ENCODE results near the gene KRT15.

Gene KRT15

DNA sequence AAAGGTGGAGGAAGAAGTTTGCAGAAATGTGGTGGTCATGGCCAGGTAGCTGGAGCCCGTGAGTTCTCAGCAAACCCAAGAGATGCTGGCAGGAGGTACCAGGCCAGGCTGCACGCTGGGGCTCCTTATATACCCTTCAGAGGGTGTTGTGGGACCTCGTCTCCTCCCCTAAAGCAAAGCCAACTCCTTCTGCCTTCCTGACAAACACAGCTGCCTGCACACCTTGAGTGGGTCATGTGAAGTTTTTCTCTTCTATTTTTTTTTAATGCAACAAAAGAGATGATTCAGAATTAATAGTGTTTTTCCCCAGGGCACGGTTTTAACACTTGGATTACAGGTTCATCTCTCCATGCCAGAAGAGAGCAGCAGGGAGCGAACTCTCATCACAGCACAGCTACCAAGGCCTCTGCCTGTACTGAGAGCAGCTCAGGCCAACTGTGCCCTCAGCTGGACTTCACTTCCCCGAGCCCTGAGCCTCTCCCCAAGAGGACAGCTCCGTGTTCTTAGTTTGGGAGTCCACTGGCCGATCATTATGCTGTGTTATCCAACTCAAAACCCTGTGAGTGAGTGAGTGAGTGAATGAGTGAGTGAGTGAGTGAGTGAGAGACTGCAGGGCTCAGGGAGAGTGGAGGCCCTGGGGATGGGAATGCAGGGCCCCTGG lies at the start of gene KRT15:
Gene KRT15 (minus strand): TSS at position 102 of the 661 bp plus-strand sequence. CDS start 63 bp downstream, at position 39.
- DNase-seq (ENCODE audit: low read depth): no peak

DNA sequence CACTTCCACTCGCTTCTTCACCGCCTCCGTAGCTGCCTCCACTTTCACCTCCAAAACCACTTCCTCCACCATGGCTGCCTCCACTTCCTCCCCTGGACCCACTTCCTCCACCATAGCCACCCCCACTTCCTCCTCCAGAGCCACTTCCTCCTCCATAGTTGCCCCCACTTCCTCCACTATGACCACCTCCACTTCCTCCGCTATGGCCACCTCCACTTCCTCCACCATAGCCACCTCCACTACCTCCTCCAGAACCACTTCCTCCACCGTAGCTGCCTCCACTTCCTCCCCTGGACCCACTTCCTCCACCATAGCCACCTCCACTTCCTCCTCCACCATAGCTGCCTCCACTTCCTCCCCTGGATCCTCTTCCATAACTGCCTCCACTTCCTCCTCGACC lies 48.6 kb upstream of the KRT15 start:
- DNase-seq (ENCODE audit: low read depth): no peak

DNA sequence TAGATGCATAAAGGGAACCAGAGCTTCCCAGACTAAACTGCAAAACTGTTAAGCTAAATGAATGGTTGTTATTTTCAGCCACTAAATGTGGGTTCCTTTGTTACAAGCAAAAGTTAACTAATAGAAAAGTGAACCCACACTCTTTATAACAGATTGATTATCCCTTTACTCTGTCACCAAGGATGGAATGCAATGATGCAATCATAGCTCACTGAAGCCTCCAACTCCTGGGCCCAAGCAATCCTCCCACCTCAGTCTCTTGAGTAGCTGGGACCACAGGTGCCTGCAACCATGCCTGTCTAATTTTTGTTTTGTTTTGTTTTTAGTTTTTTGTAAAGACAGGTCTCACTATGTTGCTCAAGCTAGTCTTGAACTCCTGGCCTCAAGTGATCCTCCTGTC lies 46.6 kb upstream of the KRT15 start:
- no peak for DNase-seq (ENCODE audit: low read depth)

DNA sequence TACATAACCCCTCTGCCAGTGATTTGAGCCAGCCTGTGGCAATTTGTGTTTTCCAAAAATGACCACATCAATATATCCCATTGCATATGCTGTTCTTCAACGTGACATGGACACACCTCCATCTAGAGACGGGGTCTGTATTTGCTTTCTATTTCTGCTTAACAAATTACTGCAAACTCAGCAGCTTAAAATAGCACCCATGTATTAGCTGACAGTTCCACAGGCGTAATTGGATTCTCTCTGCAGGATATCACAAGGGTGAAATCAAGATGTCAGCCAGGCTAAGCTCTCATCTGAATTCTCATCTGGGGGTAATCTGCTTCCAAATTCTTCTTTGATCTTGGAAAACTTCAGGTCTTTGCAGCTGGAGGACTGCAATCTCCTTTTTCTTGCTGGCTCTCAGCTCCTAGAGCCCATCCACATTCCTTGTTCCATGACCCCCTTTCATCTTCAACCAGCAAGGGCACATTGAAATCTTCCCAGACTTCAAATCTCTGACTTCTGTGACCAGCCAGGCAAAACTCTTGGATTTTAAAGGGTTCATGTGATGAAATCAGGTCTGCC lies 45.0 kb upstream of the KRT15 start:
- DNase-seq (ENCODE audit: low read depth): no peak

DNA sequence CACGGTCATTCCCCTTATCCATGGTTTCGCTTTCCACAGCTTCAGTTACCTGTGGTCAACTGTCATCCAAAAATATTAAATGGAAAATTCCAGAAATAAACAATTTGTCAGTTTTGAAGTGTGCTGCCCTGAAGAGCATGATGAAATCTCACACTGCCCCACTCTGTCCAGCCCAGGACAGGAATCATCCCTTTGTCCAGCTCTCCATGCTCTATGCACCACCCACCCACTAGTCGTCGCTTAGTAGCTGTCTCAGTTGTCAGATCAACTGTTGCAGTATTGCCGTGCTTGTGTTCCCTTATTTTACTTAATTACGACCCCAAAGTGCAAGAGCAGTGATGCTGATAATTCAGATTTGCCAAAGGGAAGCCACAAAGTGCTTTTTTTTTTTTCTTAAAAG lies 42.9 kb upstream of the KRT15 start:
- no peak for DNase-seq (ENCODE audit: low read depth)

DNA sequence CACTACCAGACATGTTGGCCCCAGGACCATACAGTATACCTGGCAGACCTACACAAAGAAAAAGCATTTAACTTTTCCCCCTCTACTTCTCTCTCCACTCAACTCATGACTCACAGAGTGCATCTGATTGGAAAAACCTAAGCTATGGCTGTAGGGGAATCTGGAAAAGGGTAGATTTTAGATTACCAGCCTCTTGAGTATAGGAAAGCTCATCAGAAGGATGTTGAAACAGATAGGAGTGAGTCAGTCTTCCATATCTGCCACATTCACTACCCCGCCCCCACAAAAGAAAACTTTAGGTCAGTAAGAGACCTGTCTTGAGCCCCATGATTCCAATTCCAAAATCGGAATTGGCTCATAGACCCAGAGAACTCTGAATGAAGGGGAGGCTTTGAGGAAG lies 40.9 kb upstream of the KRT15 start:
- peak; percentile 26 for DNase-seq (ENCODE audit: low read depth)

DNA sequence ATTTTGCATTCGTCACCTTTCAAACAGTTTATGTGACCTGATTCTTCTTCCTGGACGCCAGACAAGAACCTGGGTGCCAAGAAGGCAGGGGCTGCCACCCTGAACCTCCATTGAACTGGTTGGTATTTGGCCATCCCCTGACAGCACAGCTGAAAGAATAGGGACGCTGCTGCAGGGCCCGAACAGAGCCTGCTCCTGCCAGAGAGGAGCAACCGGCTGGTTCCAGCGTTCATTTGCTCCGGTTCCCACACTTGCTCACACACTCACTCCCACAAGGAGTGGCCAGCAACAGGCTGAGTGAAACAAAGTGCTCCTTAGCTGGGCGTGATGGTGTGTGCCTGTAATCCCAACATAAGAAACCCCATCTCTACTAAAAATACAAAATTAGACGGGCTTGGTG lies 38.2 kb upstream of the KRT15 start:
- no peak for DNase-seq (ENCODE audit: low read depth)

DNA sequence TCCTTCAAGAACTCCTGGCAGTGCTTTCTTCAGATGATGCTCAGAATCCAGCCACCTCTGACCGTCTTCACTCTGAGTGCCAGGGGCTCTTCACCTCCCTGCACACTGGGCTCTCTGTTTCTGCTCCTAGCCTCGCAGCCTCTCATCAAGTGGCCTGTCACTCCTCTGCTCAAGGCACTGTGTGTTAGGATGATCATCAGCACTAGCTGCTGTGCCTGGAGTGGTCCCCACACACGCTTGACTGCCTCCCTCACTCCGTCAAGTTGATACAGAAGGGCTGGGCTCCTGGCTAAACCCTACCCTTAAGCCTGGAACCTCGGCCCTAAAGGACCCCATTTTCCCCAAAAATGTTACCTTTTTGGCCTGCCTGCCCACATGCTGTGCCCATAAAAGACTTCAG lies 37.6 kb upstream of the KRT15 start:
- DNase-seq (ENCODE audit: low read depth): no peak

DNA sequence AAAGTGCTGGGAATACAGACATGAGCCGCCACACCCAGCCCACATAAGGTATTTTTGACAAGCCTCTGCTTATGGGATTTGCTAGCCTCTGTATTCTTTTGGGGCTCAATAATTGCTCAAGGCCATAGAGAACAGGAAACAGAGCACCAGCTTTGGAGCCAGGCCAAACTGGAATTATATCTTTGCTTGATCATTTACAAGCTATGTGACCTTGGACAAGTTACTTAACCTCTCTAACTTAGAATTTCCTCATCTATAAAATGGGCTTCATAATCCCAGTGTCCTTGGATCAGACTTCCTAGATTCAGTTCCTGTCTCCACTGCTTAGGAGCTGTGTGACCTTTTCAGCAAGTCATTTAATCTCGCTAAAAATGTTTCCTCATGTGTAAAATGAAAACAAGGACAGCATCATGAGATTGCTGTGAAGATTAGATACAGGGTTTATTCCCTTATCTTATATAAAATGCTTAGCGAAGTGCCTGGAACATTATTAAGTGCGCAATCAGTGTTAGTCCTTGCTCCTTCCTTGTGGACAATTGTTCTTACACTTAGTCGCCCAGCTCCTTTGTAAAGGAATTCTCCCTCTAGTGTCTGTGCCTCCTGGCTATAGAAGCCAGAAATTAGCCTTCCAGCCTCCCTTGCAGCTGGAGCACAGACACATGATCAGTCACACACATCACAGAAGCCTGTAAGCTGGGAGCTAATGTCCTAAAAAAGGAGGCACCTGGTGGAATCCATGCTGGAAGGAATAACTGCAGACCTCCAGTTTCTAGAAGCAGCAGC lies 36.6 kb upstream of the KRT15 start:
- no peak for DNase-seq (ENCODE audit: low read depth)

DNA sequence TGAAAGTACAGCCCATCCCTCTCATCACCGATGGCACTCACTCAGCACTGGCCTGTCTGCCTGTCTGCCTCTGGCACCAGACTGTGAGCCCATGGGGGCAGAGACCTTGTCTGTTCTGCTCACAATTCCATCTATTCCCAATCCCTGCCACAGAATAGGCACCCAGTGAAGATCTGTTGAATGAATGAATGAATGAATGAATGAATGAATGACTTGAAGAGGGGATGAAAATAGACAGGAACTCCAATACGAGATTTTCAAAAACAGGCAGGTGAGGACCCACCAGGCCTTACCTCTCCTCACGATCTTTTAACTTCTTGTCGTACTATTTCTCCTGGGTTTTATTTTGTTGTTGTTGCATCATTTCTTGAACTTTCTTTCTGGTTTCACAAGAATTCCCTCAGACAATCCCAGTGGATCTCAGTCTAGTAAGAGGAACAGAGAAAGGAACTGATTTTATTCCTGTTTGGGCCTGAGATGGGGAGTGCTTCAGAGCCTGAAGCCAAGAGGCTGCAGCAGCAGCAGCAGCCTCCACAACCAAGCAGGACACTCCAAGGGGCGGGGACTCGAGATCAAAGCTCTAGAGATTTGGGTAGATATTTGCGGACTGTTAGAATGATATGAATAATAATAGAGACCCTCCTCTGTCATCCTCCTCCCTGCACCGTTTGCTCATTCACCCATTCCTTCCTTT lies 35.4 kb upstream of the KRT15 start:
- DNase-seq (ENCODE audit: low read depth): no peak

DNA sequence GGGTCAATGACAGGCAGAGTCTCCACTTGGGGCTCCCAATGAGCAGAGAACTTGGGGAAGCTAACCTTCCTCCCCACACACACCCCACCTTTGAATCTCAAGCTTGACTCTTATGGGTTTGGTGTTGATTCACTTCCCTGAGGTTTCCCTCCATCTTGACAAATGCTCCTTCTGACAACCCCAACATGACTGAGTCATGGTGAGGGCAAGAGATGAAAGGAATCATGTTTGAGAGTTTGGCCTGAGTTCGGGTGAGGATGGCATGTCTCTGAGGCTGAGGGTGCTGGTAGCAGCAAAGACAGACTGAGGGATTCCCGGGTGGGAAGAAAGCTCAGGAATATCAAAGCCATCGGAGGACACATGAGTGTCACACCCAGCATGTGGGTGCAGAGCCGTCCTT lies 34.5 kb upstream of the KRT15 start:
- DNase-seq (ENCODE audit: low read depth): no peak

DNA sequence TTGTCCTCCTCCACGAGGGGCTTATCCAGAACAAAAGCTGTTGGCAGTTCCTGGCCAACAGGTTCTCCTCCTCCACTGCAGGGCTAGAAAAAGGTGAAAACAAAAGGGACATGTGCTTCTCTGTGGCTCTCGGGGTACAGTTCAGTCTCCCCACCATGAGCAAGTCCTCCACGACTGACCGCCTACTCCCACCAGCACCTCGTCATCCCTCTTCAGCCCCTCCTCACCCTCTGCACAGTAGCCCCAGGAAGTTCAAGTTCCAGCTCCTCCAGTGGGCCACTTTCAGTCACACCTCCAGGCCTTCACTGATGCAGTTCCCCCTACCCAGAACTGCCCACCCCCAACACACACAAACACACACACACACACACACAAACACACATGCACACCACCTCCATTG lies 33.8 kb upstream of the KRT15 start:
- no peak for DNase-seq (ENCODE audit: low read depth)

DNA sequence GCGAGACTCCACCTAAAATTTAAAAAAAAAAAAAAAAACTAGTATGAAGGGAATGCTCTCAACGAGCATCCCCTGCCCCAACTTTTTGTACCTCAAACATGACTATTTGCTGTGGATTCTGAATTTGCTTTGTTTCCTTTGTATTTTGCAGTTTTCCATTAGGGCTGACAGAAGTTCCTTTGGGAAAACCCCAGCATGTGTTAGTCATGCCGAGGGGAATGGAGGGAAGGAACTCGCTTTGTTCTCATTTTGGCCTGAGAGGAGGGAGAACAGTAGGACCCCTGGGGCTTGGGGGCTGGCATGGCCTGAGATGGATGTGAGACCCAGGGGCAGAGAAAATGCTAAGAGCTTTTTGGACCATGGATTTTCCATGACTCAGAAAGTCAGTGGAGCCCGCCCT lies 32.7 kb upstream of the KRT15 start:
- no peak for DNase-seq (ENCODE audit: low read depth)

DNA sequence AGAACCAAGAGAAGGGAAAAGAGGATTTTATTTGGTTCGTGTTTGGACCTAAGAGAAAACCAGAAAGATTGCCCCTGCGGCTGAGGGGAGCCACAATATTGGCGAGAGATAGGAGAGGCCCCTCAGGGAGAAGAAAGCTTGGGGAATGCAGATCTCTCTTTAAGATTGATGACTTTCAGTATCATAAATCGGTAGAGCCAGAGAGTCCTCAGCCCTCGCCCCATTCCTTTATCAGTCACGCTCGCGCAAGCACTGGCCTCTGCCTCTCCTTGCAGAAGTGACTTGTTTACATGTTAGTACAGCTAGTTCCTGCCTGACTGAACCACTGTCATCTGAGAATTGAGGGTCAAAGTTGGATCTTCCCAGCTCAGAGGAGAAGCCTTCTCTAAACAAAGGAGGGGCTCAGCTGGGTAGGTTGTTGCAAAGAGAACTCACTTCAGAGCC lies 30.9 kb upstream of the KRT15 start:
- no peak for DNase-seq (ENCODE audit: low read depth)

DNA sequence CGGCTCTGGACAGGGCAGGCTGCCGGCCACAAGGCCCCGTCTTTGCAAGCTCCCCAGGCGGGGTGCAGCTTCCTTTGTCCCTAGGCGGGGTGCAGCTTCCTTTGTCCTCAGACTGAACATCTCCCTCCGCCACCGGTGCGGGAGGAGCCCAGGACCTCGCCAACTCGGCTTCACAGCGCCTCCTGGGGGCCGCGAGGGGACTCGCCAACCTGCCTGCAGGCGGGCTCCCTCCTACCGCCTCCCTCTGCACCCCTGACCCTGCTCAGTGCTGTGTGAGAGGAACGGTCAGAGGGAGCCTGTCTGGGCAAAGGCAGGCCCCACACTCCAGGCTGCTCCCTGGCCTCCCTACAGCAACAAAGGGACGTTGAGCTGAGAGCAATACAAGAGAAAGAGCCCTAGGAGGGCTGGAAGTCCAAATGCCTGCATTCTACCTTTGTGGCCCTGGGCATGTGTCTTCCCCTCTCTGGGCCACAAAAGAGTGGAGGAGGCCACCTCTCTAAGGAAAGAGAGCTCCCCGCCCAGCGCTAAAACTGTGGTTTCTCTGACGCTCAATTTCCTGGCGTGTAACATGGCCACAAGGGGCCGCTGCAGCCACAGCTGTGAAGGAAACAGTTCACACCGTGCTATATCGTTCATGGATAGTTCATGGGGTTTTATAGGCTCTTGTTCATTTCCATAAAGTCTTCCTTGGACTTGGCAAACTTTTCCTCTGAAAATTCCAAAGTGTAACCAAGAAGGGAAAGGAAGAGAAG lies 30.3 kb upstream of the KRT15 start:
- peak; percentile 85 for DNase-seq (ENCODE audit: low read depth)

DNA sequence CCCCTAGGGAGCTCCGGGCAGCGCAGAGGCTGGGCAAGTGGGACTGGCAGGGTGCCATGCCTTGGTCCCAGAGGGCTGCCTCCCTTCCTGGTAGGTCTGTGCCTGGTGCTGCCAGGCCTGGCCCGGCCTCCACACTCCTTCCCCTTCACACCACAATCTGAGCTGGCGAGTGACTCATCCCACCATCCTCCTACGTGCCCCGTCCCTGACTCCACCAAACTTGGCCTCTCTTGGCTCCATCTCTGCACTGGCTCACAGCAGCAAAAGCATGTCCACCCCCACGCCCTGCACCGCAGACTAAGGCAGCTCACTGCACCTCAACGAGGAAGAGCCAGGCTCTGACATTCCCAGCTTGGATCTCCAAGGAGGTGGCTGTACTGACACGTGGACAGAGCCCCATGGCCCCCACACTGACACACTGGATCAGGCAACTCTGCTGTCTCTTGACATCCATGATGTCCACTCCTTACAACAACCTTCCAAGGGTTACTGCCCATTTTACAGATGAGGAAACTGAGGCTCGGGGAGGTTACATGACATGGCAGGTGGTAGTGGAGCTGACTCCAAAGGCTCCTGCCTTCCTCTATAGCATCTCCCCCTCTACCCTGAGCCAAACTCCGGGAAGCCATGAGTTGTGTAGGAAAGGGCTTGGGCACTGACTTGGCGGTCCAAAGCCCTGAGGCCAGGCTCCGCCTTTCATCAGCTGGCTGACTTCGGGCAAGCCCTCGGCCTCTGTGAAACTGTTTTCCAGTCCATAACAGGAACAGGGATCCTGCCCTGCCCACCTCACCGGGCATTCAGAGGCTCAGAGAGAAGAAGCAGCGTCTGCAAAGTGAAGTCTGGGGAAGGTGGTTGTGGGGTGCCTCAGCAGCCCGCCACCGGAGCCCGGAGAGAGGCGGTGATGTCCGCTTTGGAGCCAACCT lies 29.5 kb upstream of the KRT15 start:
- DNase-seq (ENCODE audit: low read depth): peak; percentile 98

DNA sequence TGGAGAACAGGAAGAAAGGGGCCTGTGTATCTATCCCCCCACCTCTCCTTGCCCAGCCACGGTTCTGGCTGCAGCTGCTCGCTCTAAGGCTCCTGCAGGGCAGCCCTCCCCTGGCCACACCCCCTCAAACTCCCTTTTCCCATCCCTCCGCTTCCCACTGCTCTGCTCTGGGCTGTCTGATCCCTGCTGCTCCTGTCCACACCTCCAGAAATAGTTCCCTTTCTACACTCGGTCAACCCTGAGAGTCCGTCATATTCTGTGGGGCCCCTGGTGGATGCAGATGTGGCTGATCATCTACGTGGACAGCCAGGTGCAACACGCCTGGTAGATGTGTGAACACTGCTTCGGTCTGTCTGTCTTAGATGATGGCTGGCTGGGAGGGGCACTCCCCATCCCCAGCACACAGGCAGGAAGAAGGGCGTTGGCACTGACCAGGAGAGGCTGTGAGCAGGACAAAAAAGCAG lies 28.7 kb upstream of the KRT15 start:
- no peak for DNase-seq (ENCODE audit: low read depth)

DNA sequence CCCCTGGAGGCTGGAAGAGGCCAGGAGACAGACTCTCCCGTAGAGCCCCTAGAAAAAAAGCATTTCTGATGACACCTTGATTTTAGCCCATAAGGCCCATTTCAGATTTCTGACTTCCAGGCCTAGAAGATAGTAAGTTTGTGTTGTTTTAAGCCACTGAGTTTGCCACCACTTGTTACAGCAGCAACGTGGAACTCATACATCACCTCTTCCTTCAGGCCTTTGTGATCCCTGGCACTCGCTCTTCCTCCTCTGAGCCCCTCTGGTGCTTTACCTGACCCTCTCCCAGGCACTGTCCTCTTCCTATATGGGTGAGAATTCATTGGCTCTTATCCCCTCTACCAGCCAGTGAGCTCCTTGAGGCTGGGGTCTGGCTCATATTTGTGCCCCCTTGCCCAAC lies 28.1 kb upstream of the KRT15 start:
- DNase-seq (ENCODE audit: low read depth): no peak

DNA sequence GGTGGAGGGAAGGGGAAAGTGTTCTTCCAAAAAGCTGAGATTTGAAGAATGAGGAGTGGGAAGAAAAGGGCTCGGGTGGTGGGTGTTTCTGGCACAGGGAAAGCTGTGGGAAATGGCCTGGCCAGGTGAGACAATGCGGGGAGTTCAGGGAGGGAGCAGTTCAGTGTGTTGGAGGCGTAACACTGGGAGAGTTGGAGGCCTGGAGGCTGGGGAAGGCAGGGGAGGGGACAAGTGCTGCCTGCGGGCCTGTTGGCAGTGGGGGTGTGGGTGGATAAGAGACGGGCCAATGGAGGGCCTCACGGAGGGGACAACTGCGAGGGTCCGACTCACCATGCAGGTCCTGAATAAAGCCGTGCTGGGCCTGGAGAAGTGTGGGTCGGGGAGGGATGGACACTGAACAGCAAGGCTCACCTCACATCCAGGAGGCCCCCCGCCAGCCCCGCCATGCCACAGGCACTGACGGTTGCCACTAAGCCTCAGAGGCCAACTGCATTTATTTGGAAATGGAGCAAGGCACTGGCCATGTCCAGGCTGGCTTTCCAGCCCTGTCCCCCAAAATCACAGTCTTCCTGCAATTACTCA lies 27.2 kb upstream of the KRT15 start:
- no peak for DNase-seq (ENCODE audit: low read depth)

DNA sequence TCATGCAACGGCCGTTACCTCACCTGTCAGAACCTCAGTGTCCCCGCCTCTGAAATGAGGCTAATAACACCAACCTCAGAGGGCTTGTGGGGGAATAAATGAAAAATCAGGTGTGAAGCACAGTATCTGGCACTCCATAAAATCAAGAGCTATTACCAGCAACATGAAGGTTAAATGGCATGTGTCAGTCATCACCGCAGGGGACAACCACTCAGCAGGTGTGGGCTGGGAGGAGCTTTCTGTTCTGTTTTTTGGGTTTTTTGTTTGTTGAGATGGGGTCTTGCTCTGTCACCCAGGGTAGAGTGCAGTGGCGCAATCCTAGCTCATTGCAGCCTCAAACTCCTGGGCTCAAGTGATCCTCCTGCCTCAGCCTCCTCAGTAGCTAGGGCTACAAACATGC lies 26.2 kb upstream of the KRT15 start:
- DNase-seq (ENCODE audit: low read depth): no peak

DNA sequence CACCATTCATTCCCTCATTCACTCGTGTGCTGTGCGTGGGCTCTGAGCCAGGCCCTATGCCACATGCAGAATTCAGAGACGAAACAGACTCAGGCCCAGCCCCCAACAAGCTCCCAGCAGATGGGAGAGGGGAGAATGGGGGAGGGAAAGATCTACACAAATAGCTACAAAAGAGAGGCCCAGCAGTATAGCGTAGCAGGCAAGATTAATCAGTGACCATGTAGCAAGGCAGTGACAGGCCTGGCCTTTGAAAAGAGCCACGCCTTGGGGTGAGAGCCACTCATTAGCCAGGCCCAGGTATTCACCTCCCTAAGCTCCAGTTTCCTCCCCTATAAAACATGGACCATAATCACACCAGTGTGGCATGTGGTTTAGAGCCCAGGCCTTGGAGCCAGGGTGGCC lies 25.8 kb upstream of the KRT15 start:
- no peak for DNase-seq (ENCODE audit: low read depth)

Measured in stromal cell of bone marrow (primary cell).